ENCODE measurements around the gene APLF. TPM values are rescaled to one million over a fixed set of nuclear protein-coding genes. Genes with fewer than 3 reads are reported as not detected.
"Not testable (repeated sequence)": the region's sequence is repeated elsewhere in the genome, so short reads cannot be mapped to it uniquely, and the experiment has no call there.

APLF gene
- total RNA-seq, 1 donor from 2014 or later, result 13.5 TPM

DNA sequence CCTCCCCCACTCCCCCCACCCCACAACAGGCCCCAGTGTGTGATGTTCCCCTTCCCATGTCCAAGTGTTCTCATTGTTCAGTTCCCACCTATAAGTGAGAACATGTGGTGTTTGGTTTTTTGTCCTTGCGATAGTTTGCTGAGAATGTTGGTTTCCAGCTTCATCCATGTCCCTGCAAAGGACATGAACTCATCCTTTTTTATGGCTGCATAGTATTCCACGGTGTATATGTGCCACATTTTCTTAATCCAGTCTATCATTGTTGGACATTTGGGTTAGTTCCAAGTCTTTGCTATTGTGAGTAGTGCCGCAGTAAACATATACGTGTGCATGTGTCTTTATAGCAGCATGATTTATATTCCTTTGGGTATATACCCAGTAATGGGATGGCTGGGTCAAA is 103.0 kb downstream of the APLF start:
- not testable (repeated sequence) for DNase-seq (ENCODE audit: low spot score)

- DNase-seq (ENCODE audit: low spot score), result no peak
These were observed 106.9 kb downstream of the APLF start for GRCh38 chr2:68574202-68574791.

GRCh38 chr2:68577183-68577582 is 109.8 kb downstream of the APLF start:
- no peak for DNase-seq (ENCODE audit: low spot score)

DNA sequence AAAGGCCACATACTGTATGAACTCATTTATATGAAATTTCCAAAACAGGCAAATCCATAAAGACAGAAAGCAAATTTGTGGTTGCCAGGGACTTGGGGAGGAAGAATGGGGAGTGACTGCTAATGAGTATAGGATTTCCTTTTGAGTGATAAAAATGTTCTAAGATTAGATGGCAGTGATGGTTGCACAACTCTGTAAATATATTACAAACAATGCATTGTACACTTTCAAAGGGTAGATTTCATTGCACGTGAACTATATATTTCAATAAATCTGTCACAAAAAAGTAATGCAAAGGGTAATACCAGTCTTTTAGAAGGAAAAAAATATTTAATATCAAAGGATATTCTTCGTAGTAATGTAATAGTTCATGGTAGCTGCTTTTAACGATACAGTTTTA is 112.3 kb downstream of the APLF start:
- DNase-seq (ENCODE audit: low spot score), result no peak

GRCh38 chr2:68588589-68588988 is 121.2 kb downstream of the APLF start:
- DNase-seq (ENCODE audit: low spot score), result no peak

GRCh38 chr2:68589963-68590362 is 122.6 kb downstream of the APLF start:
- no peak for DNase-seq (ENCODE audit: low spot score)

DNA sequence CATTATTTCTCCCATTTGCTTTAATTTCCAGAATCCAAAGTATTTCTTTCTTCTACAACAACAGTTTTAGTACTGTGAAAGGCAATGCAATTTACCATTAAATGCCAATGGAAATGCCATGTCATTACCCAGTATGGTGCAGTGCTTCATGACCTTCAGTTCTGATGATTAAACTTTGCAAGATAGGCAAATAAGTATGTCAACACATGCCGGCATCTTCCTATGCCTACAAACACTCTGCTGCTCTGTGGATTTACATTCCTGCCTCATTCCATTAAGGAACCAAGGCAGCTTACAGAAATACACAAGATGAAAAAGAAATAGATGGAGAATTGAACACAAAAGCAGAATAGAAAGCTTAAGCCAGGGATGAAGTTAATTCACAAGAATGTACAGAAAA is 123.3 kb downstream of the APLF start:
- no peak for DNase-seq (ENCODE audit: low spot score)

DNA sequence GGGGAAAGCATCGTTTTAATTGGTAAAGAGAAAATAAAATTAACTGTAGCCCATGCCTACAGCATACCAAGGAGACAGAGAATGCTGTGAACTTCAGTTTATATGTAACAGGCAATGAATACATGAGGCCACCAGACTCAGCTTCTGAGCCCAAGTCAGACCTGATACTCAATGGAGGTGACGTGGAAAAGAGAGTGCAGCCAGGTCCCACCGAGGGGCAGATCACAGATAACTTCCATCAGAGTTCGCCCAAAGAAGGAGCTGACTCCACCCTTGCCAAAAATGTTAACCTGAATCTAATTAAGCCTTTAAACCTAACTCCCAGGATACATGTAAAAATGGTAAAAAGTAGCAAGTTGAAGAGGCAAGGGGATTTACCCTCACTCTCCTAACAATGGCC is 123.8 kb downstream of the APLF start:
- no peak for DNase-seq (ENCODE audit: low spot score)

DNA sequence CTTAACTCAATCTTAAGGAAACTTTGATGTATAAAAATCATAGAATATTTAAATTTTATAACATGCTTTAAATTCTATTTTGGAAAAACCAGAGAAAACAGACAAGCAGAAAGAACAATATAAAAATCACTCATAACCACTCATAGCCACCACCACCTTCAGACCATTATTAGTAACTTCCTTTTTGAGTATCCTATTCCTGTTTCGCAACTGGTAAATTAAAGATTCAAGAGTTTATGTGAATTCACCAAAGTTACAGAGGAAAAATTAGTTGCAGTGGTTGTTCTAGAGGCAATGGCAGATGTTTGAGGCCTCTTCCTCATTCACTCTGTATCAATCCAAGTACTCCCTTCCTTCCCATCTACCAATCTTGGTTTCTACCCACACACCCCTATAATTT is 126.7 kb downstream of the APLF start:
- DNase-seq (ENCODE audit: low spot score), result no peak

DNA sequence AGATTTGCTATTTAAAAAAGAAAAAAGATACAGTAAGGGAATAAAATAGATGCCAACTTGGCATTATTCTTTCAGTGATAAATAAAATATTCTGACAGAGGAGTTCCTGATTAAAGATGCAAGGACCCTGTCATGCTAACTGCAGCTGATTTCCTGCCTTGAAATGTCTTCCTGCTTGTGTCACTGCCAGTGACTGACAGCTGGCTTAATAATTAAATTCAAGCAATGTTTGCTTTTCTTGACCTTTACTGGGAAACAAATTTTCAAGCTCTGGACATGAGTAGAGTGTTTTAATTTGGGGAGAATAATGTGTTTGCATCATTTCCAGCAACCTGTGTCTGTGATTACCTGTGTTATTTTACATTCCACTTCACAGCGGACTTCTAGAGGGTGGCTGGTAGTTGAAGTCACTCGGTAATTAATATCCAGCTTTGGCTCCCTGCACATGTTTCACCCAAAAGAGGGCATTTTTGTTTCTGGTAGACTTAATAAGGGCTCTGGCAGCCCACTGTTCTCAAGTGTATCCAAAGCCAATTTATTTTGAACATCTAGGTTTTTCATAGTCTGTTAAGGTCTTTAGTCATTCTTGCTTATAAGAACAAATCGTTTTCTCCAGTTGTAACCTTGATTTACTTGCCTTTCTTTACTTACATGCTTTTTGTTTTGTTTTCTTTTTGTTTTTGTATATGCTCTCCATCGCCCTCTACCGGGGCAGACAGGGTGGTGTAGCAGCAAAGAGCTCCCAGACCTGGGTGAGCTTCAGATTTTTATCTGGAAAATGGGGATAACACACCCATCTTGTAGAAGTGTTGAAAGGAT is 127.5 kb downstream of the APLF start:
- DNase-seq (ENCODE audit: low spot score), result peak; percentile 6

- not testable (repeated sequence) for DNase-seq (ENCODE audit: low spot score)
These were observed 128.1 kb downstream of the APLF start for GRCh38 chr2:68595493-68595785.

DNA sequence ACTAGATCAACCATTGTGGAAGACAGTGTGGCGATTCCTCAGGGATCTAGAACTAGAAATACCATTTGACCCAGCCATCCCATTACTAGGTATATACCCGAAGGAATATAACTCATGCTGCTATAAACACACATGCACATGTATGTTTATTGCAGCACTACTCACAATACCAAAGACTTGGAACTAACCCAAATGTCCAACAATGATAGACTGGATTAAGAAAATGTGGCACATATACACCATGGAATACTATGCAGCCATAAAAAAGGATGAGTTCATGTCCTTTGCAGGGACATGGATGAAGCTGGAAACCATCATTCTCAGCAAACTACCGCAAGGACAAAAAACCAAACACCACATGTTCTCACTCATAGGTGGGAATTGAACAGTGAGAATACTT is 133.1 kb downstream of the APLF start:
- not testable (repeated sequence) for DNase-seq (ENCODE audit: low spot score)

GRCh38 chr2:68603059-68603458 is 135.7 kb downstream of the APLF start:
- no peak for DNase-seq (ENCODE audit: low spot score)

GRCh38 chr2:68604077-68604476 is 136.7 kb downstream of the APLF start:
- DNase-seq (ENCODE audit: low spot score), result no peak

DNA sequence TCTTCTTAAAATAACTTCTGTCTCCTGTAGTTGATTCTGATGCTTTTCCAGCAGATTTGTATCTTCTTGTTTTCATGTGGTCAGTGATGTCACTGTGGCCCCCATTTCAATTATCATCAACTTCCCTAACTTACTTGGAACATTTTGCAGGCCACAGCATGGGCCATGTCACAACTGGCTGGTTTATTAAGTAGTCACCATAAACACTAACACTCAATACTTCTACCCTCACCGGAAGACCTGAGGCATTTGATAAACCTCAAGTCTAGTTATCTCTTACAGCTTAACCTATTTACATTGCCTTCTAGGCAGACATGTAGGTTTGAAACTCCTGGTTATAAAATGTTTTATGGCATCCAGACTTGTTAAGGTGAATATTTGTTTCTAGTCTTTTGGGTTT is 138.6 kb downstream of the APLF start:
- no peak for DNase-seq (ENCODE audit: low spot score)

DNA sequence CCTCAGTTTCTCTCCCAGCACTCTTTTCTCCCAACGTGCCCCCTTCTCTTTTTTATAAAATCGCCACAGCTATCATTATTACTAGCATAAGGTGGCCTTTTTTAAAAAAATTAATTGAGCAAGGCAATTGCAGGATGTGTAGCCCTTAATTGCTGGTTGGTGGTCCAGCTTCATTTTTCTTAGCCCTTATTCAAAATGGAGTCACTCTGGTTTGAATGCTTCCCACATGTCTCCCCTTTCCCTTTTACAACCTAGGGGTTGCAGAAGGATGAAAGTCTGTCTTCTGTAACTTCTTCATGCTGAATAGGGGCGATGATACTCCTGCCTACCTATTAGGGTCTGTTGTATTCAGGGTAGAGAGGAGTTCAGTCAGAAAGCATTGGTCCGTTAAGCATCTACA is 139.4 kb downstream of the APLF start:
- DNase-seq (ENCODE audit: low spot score), result no peak

DNA sequence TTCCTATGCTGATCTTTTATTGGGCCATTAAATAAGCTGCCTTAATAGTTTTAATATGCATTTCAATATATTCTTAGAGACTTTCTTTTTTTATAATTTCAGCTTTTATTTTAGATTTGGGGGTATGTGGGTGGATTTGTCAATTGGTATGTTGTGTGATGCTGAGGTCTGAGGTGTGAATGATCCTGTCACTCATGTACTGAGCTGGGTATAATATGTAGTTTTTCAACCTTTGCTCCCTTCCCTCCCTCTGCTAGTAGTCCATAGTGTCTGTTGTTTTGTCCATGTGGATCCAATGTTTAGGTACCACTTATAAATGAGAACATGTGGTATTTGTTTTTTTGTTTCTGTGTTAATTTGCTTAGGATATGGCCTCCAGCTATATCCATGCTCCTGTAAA is 140.5 kb downstream of the APLF start:
- no peak for DNase-seq (ENCODE audit: low spot score)

DNA sequence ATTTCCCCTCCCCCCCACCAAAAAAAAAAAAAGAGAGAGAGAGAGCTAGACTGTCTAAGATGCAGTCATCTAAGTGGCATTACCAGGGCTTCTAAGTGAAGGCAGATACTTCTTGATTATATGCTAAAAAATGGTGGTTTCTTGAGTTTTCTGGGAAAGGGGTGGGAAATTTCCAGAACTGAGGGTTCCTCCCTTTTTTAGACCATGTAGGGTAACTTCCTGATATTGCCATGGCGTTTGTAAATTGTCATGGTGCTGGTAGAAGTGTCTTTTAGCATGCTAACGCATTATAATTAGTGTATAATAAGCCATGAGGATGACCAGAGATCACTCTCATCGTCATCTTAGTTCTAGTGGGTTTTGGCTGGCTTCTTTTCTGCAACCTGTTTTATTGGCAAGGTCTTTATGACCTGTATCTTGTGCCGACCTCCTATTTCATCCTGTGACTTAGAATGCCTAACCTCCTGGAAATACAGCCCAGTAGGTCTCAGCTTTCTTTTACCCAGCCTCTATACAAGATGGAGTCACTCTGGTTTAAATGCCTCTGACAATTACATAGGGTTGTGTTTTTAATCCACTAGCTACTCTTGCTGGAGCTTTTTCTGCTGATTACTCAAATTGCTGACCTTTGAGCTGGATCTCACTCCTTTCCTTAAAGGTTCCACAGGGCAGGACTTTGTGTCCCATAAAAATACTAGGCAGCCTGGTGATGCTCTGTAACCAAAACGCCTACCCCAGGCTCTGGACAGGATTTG is 145.6 kb downstream of the APLF start:
- no peak for DNase-seq (ENCODE audit: low spot score)

- DNase-seq (ENCODE audit: low spot score), result no peak
These were observed 153.4 kb downstream of the APLF start for GRCh38 chr2:68620772-68621171.

- no peak for DNase-seq (ENCODE audit: low spot score)
These were observed 156.4 kb downstream of the APLF start for GRCh38 chr2:68623820-68624219.

- DNase-seq (ENCODE audit: low spot score), result no peak
These were observed 160.2 kb downstream of the APLF start for GRCh38 chr2:68627615-68628014.

All from umbilical cord (tissue), 2 donors.